ENCODE measurements around the gene COG4.

DNA sequence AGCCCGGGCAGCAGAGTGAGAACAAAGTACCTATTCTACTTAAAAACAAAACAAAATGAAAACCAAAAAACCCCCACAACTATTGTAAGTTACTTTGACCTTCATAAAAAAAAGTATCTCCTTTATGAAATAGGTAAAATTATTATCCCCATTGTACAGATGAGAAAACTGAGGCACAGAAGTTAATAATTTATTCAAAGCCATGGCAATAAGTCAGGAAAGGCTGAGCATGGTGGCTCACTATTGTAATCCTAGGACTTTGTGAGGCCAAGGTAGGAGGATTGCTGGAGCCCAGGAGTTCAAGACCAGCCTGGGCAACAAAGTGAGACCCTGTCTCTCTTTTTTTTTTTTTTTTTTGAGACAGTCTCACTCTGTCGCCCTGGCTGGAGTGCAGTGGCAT lies 38.5 kb downstream of the COG4 start:
- TF ChIP-seq CTCF (IDR thresholded peaks at IDR 0.05) (no peak), POLR2AphosphoS5 (IDR thresholded peaks at IDR 0.05; ENCODE audit: low read depth, low read length) (no peak), TCF7L2 (IDR thresholded peaks at IDR 0.05; ENCODE audit: low read depth, low read length) (no peak), SIN3A (IDR thresholded peaks at IDR 0.05; ENCODE audit: borderline replicate concordance, insufficient read depth, low read depth, low read length) (no peak), REST (IDR thresholded peaks at IDR 0.05; ENCODE audit: insufficient read depth in 1 of 2, low read depth in 2 of 2, low read length in 1 of 2) (no peak)
